GM12865 (cell line): ENCODE measurements around the gene HOXD12.

Source experiments
- DNase-seq: peaks from one replicate; pipeline ENCODE4 v3.0.0; 2010; ENCODE audit warnings: low read depth
- H3K4me3 ChIP-seq: 2 replicates; pipeline ENCODE4 v1.5.1; 2011; ENCODE audit warnings: mild to moderate bottlenecking, low read depth, low read length, control low read depth
- TF ChIP-seq, protein P1 (sequence below): IDR thresholded peaks from 2 replicates; pipeline ENCODE4 v1.5.1; 2011; ENCODE audit warnings: low read length, control low read depth, low read depth, inconsistent platforms; ENCODE audit not compliant: insufficient read depth; ENCODE audit errors: missing control alignments

The HOXD12 gene

GRCh38 chr2:176114120-176114929 lies 14.7 kb downstream of the HOXD12 start:
- TF ChIP-seq, protein P1, sequence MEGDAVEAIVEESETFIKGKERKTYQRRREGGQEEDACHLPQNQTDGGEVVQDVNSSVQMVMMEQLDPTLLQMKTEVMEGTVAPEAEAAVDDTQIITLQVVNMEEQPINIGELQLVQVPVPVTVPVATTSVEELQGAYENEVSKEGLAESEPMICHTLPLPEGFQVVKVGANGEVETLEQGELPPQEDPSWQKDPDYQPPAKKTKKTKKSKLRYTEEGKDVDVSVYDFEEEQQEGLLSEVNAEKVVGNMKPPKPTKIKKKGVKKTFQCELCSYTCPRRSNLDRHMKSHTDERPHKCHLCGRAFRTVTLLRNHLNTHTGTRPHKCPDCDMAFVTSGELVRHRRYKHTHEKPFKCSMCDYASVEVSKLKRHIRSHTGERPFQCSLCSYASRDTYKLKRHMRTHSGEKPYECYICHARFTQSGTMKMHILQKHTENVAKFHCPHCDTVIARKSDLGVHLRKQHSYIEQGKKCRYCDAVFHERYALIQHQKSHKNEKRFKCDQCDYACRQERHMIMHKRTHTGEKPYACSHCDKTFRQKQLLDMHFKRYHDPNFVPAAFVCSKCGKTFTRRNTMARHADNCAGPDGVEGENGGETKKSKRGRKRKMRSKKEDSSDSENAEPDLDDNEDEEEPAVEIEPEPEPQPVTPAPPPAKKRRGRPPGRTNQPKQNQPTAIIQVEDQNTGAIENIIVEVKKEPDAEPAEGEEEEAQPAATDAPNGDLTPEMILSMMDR = no peak
- DNase-seq = no peak
- no peak overlapping the region for H3K4me3 ChIP-seq

- DNase-seq = no peak
- no peak overlapping the region for H3K4me3 ChIP-seq
- TF ChIP-seq, protein P1 = no peak
Measured at GRCh38 chr2:176114930-176115625, 15.5 kb downstream of the HOXD12 start.

DNA sequence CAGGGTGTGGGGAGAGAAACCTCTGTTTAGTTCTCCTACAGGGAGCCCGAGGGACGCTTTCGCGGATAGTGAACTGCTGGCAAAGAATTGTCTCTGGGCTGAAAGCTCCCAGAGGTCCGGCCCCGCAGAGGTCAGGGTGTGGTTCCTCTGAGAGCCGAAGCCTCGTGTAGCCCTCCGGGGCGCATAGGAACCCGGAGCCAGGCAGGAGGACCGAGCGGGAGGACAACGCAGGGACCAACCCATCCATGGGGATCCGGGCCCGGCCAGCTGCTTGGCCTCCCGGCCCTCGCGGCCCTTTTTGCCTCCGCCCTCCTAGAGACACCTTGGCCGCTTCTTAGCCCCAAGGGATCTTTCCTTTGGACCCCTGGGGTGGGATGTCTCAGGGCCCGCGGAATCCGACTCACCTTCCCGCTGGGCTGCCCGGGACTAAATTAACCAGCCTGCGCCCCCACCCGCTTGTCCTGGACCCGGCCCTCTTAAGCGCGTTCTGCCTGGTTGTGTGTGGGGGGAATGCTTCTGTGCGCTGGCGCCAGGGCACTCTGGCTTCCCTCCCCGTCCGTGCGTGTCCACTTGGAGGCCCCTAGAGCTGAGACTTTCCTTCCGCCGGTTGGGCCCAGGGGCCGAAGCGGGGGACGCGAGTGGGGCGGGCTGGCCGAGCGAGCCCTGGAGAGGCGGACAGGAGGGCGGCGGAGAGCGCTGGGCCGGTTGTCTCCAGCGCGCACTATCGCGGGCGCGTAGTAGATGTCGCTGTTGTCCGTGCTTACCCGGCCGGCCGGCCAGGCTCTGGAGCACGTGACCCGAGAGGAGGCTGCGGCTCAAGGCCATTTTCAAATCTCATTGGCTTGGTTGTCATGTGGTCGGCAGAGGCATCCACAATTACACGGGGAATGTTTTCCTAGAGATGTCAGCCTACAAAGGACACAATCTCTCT lies 16.6 kb downstream of the HOXD12 start, which contains the start of gene HOXD10:
HOXD10 (plus strand) TSS at position 896 of the 931 bp plus-strand sequence. CDS start 56 bp downstream, outside the sequence.
- TF ChIP-seq, protein P1 = no peak
- no peak within 1 kb of the TSS for H3K4me3 ChIP-seq
- no peak for DNase-seq

DNA sequence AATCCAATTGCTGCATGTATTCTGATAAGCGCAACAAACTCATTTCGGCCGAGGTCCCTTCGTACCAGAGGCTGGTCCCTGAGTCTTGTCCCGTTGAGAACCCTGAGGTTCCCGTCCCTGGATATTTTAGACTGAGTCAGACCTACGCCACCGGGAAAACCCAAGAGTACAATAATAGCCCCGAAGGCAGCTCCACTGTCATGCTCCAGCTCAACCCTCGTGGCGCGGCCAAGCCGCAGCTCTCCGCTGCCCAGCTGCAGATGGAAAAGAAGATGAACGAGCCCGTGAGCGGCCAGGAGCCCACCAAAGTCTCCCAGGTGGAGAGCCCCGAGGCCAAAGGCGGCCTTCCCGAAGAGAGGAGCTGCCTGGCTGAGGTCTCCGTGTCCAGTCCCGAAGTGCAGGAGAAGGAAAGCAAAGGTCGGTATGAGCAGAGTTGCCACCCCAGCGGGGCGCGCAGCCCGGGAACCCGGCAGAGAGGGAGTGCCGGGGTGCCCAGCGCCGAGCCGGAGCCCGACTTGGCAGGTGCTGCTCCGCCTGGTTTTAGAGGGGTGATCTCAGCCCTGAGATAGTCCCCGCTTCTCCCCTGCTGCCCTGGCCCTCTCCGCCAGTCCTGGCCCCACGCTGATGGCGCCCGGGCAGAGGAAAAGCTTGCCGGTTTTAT lies 17.7 kb downstream of the HOXD12 start:
- no peak for DNase-seq
- no peak overlapping the region for H3K4me3 ChIP-seq
- TF ChIP-seq, protein P1 = no peak

- no peak for DNase-seq
- TF ChIP-seq, protein P1 = no peak
- H3K4me3 ChIP-seq = no peak overlapping the region
Measured at GRCh38 chr2:176117823-176118371, 18.3 kb downstream of the HOXD12 start.
